ENCODE results near the gene PAX2.

DNA sequence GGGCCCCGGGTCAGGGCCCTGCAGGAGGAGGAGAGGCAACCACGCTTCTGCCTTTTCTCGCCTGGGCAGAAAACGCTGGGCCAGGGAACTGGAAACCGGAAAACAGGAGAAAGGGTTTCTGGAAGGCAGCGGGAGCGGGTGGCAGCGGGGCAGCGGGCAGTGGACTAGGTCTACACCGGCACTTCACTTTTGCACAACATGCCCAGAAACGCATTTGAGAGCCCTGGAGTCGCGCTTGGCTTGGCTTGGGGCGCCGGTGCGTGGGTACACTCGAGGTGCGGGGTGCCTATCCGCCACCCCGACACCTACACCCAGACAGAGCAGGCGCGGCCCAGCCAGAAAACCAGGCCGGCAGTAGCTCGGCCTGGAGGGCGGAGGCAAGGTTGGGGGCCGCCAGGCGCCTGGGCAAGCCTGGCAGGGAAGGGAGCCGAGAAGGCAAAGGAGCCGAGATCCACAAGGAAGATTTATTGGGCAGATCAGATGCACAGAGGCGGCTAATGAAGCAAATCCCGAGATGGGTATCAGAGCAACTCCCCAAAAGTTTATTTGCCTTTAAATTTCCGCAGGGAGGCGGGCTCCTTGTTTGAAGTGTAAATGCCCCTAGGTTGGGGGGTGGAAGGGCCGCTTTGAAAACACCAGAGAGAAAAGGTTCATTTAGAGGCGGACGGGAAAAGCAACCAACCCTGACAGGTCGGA, 3.2 kb upstream of the PAX2 start:
- TF ChIP-seq, protein P1, sequence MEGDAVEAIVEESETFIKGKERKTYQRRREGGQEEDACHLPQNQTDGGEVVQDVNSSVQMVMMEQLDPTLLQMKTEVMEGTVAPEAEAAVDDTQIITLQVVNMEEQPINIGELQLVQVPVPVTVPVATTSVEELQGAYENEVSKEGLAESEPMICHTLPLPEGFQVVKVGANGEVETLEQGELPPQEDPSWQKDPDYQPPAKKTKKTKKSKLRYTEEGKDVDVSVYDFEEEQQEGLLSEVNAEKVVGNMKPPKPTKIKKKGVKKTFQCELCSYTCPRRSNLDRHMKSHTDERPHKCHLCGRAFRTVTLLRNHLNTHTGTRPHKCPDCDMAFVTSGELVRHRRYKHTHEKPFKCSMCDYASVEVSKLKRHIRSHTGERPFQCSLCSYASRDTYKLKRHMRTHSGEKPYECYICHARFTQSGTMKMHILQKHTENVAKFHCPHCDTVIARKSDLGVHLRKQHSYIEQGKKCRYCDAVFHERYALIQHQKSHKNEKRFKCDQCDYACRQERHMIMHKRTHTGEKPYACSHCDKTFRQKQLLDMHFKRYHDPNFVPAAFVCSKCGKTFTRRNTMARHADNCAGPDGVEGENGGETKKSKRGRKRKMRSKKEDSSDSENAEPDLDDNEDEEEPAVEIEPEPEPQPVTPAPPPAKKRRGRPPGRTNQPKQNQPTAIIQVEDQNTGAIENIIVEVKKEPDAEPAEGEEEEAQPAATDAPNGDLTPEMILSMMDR (IDR thresholded peaks at IDR 0.05): no peak
- no peak for TF ChIP-seq POLR2A (IDR thresholded peaks at IDR 0.05)

All from testis (tissue), 2 donors.